ENCODE results near the gene PPIE.

GRCh38 chr1:39776400-39776713 lies 37.7 kb downstream of the PPIE start:
- TF ChIP-seq, protein P1, sequence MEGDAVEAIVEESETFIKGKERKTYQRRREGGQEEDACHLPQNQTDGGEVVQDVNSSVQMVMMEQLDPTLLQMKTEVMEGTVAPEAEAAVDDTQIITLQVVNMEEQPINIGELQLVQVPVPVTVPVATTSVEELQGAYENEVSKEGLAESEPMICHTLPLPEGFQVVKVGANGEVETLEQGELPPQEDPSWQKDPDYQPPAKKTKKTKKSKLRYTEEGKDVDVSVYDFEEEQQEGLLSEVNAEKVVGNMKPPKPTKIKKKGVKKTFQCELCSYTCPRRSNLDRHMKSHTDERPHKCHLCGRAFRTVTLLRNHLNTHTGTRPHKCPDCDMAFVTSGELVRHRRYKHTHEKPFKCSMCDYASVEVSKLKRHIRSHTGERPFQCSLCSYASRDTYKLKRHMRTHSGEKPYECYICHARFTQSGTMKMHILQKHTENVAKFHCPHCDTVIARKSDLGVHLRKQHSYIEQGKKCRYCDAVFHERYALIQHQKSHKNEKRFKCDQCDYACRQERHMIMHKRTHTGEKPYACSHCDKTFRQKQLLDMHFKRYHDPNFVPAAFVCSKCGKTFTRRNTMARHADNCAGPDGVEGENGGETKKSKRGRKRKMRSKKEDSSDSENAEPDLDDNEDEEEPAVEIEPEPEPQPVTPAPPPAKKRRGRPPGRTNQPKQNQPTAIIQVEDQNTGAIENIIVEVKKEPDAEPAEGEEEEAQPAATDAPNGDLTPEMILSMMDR (IDR thresholded peaks at IDR 0.05; ENCODE audit: borderline replicate concordance, extremely low read depth, low read length, poor library complexity, severe bottlenecking) = no peak
- no peak for TF ChIP-seq EZH2 (IDR thresholded peaks at IDR 0.05; ENCODE audit: borderline replicate concordance, low read depth, low read length, severe bottlenecking)
